ENCODE data around the gene NKRF.

DNA sequence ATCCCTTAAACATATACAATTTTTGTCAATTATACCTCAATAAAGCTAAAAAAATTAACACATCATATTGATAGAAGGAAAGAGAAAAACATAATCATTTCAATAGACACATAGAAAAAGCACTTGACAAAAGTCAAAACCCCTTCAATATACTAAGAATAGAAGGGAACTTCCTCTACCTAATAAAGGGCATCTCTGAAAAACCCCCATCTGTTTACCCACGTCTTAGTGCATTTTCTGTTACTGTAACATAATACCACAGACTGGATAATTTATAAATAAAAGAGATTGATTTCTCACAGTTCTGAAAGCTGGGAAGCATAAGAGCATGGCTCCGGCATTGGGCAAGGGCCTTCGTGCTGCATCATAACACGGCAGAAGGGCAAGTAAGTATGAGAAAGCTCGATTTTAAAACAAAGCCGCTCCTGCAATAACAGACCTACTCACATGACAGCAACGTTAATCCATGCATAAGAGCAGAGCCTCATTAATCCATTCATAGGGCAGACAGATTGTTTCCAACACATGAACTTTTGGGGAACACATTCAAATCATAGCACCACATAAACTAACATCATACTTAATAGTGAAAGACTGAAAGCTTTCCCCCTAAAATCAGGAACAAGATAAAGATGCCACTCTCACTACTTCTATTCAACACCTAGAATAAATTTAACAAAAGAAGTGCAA is 56.8 kb downstream of the NKRF start:
- TF ChIP-seq, protein P1, sequence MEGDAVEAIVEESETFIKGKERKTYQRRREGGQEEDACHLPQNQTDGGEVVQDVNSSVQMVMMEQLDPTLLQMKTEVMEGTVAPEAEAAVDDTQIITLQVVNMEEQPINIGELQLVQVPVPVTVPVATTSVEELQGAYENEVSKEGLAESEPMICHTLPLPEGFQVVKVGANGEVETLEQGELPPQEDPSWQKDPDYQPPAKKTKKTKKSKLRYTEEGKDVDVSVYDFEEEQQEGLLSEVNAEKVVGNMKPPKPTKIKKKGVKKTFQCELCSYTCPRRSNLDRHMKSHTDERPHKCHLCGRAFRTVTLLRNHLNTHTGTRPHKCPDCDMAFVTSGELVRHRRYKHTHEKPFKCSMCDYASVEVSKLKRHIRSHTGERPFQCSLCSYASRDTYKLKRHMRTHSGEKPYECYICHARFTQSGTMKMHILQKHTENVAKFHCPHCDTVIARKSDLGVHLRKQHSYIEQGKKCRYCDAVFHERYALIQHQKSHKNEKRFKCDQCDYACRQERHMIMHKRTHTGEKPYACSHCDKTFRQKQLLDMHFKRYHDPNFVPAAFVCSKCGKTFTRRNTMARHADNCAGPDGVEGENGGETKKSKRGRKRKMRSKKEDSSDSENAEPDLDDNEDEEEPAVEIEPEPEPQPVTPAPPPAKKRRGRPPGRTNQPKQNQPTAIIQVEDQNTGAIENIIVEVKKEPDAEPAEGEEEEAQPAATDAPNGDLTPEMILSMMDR (IDR thresholded peaks at IDR 0.05): no peak
- TF ChIP-seq POLR2A (IDR thresholded peaks at IDR 0.05) (no peak), POLR2AphosphoS5 (IDR thresholded peaks at IDR 0.05; ENCODE audit: insufficient read depth in 1 of 2, low read depth in 1 of 2) (no peak)
